GM12875 (cell line): ENCODE results near the gene SLC9A8.

Experiments used
- H3K4me3 ChIP-seq: one replicate; pipeline ENCODE4 v1.5.1; 2011; ENCODE audit warnings: low read depth, low read length, control low read depth
- TF ChIP-seq, protein P1 (sequence below): IDR thresholded peaks from 2 replicates; pipeline ENCODE4 v1.5.1; 2011; ENCODE audit warnings: low read depth, mild to moderate bottlenecking, control low read depth, inconsistent platforms, low read length, moderate library complexity, borderline replicate concordance; ENCODE audit not compliant: insufficient read depth

The SLC9A8 gene

DNA sequence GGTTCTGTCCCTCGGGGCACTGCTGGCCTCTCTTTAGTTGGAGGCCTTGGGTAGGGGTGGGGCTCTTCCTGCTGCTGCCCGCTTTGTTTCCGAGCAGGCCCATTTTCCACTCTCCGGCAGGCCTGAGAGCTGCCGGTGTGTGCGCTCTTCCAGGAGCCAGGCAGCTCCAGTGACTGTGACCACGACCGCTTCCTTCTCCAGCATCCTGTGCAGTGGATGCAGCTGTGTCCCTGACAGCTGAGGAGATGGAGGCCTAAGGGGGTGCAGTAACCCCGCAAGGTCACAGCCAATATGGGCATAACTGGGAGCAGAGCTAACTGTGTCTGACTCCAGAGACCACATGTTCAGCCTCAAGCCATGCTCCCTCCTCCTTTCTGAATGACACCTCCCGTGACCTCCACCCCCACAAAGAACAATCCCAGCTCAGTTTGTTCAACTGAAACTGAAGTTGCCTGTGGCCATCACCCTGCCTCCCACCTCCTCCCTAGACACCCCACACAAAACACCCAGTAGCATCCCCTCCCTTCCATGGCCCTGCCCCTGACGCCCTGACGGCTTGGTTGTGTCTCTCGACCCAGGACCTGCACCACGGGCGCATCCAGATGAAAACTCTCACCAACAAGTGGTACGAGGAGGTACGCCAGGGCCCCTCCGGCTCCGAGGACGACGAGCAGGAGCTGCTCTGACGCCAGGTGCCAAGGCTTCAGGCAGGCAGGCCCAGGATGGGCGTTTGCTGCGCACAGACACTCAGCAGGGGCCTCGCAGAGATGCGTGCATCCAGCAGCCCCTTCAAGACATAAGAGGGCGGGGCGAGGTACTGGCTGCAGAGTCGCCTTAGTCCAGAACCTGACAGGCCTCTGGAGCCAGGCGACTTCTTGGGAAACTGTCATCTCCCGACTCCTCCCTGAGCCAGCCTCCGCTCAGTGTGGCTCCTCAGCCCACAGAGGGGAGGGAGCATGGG, 74.9 kb downstream of the SLC9A8 start:
- no peak overlapping the region for H3K4me3 ChIP-seq
- TF ChIP-seq, protein P1, sequence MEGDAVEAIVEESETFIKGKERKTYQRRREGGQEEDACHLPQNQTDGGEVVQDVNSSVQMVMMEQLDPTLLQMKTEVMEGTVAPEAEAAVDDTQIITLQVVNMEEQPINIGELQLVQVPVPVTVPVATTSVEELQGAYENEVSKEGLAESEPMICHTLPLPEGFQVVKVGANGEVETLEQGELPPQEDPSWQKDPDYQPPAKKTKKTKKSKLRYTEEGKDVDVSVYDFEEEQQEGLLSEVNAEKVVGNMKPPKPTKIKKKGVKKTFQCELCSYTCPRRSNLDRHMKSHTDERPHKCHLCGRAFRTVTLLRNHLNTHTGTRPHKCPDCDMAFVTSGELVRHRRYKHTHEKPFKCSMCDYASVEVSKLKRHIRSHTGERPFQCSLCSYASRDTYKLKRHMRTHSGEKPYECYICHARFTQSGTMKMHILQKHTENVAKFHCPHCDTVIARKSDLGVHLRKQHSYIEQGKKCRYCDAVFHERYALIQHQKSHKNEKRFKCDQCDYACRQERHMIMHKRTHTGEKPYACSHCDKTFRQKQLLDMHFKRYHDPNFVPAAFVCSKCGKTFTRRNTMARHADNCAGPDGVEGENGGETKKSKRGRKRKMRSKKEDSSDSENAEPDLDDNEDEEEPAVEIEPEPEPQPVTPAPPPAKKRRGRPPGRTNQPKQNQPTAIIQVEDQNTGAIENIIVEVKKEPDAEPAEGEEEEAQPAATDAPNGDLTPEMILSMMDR = no peak

DNA sequence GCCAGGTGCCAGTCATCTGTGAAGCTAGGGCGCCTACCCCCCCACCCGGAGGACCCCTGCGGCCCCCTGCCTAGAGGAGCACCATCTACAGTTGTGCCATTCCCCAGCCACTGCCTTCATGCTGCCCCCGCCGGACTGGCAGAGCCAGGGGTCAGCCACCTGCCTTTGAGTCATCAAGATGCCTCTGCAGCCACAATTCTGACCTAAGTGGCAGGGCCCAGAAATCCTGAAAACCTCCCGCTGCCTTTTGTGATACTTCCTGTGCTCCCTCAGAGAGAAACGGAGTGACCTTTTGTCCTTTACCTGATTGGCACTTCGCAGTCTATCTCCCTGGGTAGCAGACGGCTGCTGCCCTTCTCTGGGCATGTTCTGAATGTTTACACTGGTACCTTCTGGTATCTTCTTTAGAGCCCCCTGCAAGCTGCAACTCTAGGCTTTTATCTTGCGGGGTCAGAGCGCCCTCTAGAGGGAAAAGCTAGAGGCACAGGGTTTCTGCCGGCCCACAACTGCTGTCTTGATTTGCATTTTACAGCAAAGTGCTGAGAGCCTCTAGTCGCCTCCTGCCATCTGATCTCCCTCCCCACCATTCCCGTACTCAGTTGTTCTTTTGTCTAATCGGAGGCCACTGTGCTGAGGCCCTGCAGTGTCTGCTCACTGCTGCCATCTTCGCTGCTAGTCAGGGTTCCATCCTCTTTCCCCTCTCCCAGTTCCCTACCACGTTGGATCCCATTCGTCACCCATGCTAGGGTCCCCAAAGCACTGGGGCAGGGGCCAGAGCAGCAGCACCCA, 75.8 kb downstream of the SLC9A8 start:
- no peak overlapping the region for H3K4me3 ChIP-seq
- TF ChIP-seq, protein P1 = peak; percentile 79

DNA sequence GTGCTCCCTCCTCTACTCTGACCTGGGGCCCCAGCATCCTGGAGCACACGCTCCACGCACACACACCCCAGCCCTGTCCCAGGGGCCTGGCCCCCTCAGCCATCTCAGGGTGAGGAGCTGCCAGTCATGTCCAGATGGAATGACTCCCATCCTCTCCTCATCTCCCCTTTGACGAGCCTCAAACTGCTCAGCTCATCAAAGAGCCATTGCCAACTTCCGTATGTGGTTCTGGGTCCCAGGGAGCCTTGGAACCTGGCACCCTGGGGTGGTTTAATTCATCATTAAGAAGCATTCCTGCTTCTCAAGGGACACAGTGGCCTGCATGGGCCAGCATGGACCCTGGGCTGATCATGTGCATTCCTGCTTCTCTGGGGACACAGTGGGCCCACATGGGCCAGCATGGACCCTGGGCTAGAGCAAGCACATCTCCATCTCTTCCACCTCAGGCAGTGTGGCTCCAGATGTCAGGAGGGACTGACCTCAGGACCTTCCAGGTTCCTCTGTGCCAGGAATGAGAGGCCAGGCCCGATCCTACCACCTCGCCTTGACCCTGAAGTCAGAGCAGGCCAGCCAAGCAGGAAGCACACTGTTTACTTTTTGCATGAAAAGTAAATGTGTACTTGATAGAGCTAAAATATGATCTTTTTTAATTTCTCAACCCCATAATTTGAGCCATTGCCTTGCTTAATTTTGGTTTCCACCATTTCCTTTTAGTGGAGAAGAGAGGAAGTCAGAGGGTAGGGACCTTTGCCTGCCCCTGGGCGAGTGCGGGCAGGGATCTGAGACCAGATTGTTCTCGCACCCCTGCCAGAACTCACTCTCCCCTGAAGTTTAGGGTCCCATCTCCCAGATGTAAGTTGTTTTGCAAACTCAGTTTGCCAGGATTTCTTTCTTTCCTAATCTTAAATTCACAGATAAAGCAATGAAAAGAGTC, 76.6 kb downstream of the SLC9A8 start:
- TF ChIP-seq, protein P1 = no peak
- H3K4me3 ChIP-seq = no peak overlapping the region

DNA sequence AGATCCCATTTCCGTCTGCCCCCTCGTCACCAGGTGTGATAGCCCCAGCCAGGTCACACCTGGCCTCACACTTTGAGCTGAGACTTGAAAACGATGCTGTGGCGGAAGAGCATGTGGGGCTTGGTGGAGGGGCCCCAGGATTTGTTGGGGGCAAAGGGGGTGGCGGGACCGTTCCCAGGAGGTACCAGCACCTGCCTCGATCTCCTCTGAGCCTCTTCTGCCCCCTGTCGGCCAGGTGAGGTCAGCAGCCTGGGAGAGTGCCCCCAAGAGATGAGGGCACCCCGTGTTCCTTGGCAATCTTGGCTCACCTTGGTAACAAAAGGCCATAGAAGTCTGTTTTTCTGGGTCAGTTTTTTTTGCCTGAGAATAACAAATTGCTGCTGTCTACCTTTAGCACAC, 77.3 kb downstream of the SLC9A8 start:
- TF ChIP-seq, protein P1 = peak; percentile 56; the same call in 1 of the 2 replicates
- no peak overlapping the region for H3K4me3 ChIP-seq

DNA sequence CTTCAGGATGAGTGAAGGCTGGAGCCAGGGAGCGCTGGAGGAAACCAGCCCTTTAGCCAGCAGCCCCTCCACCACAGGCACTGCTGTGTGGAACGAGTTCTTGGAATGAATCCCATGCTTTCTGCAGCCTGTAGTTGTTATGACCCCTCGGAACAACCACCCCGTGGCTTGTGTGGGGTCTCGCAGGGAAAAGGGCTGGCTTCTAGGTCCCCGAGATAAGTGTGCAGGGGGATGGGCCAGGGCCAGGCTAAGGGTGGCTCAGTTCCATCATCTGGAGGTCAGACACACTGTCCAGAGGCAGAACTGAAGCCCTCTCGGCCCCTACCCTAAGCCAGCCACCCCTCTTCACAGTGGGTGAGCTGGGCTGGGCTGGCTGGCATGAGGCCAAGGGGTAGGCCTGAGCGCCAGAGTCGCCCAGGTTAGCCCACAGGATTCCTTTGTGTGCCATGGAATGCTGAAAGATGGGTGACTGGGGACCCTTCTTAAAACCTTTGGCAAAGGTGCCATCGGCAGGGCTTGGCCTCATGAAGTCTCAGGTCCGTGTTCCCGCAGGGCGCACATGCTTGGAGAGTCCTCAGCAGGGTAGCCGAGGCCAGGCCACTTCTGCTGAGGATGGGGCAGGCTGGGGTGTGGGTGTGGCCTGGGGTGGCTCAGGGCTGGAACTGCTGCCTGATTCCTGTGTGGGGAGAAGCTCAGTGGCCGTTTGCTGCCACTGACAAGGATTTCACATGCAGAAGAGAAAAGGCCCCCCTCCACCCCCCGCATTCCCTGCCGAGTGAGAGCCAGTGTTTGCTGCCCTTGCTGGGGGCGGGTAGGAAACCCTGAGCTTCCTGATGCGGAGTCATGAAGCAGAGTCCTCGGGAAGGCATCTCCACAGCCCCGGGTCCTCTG, 78.1 kb downstream of the SLC9A8 start:
- TF ChIP-seq, protein P1 = no peak
- H3K4me3 ChIP-seq = no peak overlapping the region
